OCI-LY1 (cell line): ENCODE measurements around the gene PAK5.

Source experiments
- CTCF ChIP-seq: fragments of 200-600 bp; sonication (generic), shearing (Covaris generic); IDR thresholded peaks from 2 replicates; pipeline ENCODE4 v1.5.1; 2017; ENCODE audit warnings: mild to moderate bottlenecking, antibody characterized with exemption, low read length, moderate library complexity, mixed read lengths
- EZH2 ChIP-seq: fragments of 200-600 bp; sonication (generic), shearing (Covaris generic); IDR thresholded peaks from 2 replicates; pipeline ENCODE4 v1.8.0; 2017; ENCODE audit warnings: borderline replicate concordance, mixed run types, mild to moderate bottlenecking, antibody characterized with exemption, low read length, moderate library complexity, mixed read lengths

GRCh38 chr20:9574181-9574580, 264.7 kb downstream of the PAK5 start:
- TF ChIP-seq CTCF (no peak), EZH2 (no peak)
